Renal cortex interstitium (tissue), 11 donors: ENCODE measurements around the gene PRDM12. TPM values are rescaled to one million over a fixed set of nuclear protein-coding genes. Genes with fewer than 3 reads are reported as not detected.

Experiments
- DNase-seq, 11 donors: peaks; one replicate each; pipeline ENCODE4 v3.0.0-alpha.2; 2013; ENCODE audit warnings: low read depth in 9 of 11, low spot score in 4 of 11; ENCODE audit errors: extremely low read depth in 1 of 11
- polyA plus RNA-seq, 3 donors: library from polyadenylated mRNA; unstranded; fragments of 120-200 nt; gene quantifications; one replicate each; pipeline ENCODE4 v1.2.1, GENCODE V29; 2013; ENCODE audit not compliant: insufficient read length in 3 of 3

Gene PRDM12
- polyA plus RNA-seq, 3 donors: not detected

GRCh38 chr9:130662099-130662969 lies 2.1 kb upstream of the PRDM12 start:
- no peak for DNase-seq

GRCh38 chr9:130662970-130663257 lies 1.5 kb upstream of the PRDM12 start:
- DNase-seq: no peak

GRCh38 chr9:130663258-130663976 lies 977 bp upstream of the PRDM12 start:
- DNase-seq: no peak

- DNase-seq: no peak
Observed at GRCh38 chr9:130663977-130664250, 480 bp upstream of the PRDM12 start.

GRCh38 chr9:130665029-130665430 lies 636 bp downstream of the PRDM12 start:
- DNase-seq: no peak

GRCh38 chr9:130665431-130666392 lies 1.3 kb downstream of the PRDM12 start:
- DNase-seq: no peak

- no peak for DNase-seq
Observed at GRCh38 chr9:130666393-130667119, 2.2 kb downstream of the PRDM12 start.

GRCh38 chr9:130667120-130667435 lies 2.7 kb downstream of the PRDM12 start:
- no peak for DNase-seq

GRCh38 chr9:130668196-130668595 lies 3.8 kb downstream of the PRDM12 start:
- no peak for DNase-seq

GRCh38 chr9:130668659-130669058 lies 4.3 kb downstream of the PRDM12 start:
- no peak for DNase-seq

GRCh38 chr9:130669965-130670364 lies 5.6 kb downstream of the PRDM12 start:
- no peak for DNase-seq

GRCh38 chr9:130670644-130671043 lies 6.2 kb downstream of the PRDM12 start:
- no peak for DNase-seq

- no peak for DNase-seq
Observed at GRCh38 chr9:130672466-130672865, 8.1 kb downstream of the PRDM12 start.

GRCh38 chr9:130672933-130673615 lies 8.7 kb downstream of the PRDM12 start:
- DNase-seq: no peak

- no peak for DNase-seq
Observed at GRCh38 chr9:130675396-130675795, 11.0 kb downstream of the PRDM12 start.

- DNase-seq: no peak
Observed at GRCh38 chr9:130677252-130677651, 12.9 kb downstream of the PRDM12 start.

GRCh38 chr9:130680836-130681768 lies 16.7 kb downstream of the PRDM12 start:
- peak in 4 of 11 donors; percentile 51 to 63 (median 57) for DNase-seq
